ENCODE data around the gene PPP1R9A.

PPP1R9A gene

DNA sequence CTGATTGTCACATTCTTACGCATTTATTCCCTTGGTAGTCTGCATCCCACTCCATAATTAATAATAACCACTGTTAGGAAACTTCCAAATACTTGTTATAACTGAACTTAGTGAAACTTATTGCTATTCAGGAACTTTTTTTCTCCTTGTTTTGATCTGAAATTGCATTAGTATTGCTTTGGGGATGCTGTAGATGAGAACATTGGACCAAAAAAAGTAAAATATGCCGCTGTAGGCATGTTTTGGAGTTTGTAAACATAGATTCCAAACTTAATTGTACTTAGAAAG lies 1.7 kb downstream of the PPP1R9A start:
- no peak for DNase-seq (ENCODE audit: low read depth)

DNA sequence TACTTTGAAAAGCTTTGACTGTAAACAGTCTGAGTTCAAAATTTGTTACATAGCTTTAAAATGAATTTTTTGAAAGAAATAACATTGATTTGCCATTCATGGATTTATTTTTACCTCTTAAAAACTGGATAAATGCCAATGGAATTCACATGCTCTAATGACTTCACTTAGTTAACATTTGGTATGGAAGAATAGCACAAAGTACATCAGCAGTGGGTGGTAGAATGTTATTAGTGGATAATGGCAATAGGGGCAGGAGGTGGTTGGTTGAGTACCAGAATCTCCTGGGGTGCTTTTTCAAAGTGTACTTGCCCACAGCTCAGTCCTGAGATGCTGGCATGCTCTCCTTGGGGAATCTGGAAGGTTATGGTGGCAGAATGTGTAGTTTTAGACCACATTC lies 4.7 kb downstream of the PPP1R9A start:
- DNase-seq (ENCODE audit: low read depth): no peak

DNA sequence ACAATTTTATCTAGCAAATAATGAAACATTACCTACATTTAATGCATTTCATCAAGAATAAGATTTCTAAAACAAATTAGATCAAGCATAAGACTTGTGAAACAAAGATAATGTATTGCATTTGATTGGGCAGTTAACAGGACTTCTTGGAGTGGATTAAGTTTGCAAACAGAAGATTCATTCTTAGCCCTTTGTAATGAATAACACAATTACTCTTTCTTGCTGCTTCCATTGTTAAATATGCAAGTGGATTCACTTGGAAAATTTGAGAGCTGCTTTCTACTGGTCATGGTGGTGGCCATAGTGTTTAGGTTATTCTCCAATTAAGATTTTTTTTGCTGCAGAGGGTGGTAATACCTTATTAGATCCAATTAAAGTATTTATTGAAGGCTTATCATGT lies 6.0 kb downstream of the PPP1R9A start:
- DNase-seq (ENCODE audit: low read depth): no peak

DNA sequence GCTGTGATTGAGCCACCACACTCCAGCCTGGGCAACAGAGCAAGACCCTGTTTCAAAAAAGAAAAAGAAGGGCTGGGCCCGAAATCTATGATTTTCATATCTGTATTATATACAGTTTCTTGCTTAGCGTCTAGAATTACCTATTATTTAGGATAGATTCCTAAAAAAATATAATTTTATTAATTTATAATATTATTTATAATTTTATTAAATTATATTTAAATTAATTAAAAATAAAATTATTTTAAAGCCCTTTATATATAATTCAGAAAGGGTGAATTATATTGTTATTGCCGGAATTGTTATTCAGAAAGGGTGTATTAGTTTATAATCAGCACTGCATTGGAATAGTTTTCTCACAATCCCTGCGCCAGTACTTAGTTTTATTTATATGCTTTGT lies 14.5 kb downstream of the PPP1R9A start:
- no peak for DNase-seq (ENCODE audit: low read depth)

DNA sequence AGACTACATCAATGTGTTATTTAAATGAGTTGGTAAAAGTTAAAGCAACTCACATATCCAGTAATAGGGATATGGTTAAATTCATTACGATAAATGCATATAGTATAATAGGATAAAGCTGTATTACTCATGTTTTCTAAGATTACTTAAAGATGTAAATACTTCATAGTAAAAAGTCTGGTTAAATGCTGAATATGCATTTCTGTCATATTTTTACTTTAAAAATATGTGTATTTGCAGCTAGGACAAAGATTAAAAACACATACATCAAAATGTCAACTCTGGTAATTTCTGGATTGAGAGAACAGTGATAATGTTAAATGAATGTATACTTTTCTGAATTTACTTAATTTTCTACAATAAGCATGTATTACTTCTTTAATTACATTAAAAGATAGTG lies 15.1 kb downstream of the PPP1R9A start:
- no peak for DNase-seq (ENCODE audit: low read depth)

DNA sequence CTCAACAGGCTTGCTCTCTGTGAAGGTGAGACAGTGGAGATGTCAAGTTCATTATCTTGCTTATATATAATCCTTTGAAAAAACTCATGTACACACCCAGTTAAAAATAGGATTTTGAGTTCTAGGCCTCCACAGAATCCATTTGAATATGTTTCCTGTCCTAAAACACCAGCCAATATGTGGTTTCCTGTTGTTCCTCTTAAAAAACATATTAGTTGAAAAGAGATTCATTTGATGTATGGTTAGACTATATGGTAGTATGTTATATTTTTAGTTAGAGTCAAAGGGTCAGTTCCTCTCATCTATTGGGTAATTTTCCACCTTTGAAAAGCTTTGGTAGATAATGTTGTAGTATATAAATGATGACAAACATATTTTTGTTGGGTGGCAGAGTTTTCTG lies 16.0 kb downstream of the PPP1R9A start:
- DNase-seq (ENCODE audit: low read depth): no peak

DNA sequence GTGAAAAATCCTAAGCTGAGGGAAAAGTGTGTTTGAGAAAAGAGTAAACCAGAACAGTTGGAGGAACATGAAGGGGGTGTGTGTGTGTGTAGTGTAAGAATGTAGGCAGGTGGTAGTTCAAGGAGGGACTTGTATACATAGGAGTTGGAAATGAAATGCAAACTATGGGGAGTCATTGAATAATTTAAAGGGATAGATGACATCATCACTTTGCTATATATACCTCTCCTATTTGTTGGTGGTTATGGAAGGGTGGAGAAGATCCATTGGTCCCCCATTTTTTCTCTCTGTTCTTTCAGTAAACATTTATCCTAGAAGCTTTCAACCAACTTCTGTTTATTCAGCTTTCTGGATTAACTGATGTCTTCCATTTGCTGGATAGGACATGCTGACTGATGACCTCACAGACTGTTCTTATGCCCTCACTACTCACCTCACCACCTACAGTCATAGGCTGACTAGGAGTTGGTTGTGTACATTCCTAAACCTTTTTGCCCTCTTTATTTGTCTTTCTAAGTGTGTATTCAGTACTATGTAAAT lies 20.8 kb downstream of the PPP1R9A start:
- no peak for DNase-seq (ENCODE audit: low read depth)

DNA sequence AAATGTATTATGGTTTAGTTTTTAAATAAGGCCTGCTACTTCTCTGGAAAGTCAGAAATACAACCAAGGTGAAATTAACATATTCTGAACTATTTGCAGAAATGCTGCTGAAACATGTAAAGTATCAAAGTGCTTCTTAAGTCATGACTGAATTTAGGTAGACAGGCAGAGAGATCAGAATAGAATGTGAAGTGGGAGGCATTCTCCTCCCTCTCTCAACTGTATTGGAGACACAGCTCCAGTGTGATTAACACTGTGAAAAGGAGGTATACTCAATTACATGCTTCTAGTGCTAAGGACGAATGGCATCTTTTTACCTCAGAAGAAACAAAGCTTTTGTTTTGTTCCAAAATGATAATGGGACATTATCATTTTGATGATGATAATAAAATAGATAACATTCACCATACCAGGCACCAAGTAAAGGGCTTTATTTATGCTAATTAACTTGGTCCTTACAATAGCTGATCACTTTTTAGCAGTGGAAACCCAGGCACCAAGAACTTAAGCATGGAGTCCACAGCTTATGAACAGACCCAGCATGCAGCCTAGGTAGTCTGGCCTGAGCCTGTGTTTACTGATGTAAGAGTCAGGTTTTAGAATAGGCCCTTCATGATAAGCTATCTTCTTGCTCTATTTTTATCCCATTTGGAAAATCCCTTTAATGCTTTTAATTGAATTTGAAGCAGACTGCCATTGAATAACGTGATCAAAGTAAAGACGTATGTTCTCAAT lies 26.0 kb downstream of the PPP1R9A start:
- DNase-seq (ENCODE audit: low read depth): no peak

DNA sequence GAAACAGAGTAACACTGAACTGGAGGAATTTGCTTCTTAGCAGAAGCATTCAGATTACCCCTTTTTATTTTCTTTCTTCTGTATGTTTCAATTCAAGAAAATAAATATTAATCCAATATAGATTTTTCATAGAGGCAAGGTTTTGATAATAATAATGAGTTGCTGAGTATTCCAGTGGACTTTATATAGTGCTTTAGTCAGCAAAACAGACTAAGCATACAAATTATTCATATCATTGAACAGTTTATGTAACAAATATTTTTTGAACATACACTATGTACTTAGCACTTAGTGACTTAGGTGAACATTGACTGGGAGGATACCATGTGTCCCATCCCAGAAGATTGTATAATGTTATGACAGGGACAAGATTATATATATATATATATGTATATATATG lies 32.0 kb downstream of the PPP1R9A start:
- DNase-seq (ENCODE audit: low read depth): no peak

DNA sequence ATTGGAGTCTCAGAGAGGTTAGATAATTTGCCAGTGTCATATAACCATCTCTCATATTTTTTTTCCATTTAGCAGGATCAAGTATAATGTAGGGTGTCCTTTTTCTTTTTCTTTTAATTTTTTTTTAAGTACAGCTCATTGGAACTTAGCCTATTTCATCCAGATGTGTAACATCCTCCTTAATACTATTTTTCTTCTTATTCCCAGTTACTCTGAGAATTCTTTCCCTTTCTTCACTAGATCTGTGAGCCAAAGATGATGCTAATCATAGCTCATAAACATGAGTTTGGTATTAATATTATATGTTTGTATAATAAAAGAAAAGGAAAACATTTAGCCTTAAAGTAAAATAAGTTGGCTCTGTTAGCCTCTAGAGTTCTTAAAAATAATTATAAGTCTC lies 32.8 kb downstream of the PPP1R9A start:
- no peak for DNase-seq (ENCODE audit: low read depth)

DNA sequence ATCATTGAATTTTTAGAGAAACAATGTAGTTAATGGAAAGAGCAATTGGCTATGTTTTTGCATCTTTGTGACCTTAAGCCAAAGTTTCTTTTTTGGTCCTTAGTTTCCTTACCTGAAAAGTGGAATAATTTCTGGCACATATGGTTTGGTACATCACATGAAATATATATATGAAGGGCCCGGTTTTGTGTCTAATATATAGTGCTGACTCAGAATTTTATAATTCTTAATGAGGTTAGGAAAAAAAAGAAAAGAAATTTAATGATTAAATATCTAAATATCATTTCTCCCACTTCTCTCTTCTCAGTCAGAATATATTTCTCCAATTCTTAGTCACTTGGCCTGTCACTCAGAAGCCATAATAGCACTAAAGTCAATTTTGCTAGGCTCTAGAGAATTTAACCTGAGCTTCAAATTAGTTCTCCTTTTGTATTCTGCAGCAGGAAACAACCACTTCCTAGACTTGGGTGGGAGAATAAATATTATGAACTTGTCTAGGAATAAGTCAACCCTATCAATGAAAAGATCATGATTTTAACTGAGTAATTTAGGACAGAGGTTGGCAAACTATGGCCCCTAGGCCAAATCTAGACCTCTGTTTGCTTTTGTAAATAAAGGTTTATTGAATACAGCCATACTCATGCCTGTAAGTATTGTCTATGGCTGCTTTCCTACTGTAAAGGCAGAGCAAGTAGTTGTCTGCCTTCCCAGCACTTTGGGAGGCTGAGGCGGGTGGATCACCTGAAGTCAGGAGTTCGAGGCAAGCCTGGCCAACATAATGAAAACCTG lies 34.6 kb downstream of the PPP1R9A start:
- no peak for DNase-seq (ENCODE audit: low read depth)

DNA sequence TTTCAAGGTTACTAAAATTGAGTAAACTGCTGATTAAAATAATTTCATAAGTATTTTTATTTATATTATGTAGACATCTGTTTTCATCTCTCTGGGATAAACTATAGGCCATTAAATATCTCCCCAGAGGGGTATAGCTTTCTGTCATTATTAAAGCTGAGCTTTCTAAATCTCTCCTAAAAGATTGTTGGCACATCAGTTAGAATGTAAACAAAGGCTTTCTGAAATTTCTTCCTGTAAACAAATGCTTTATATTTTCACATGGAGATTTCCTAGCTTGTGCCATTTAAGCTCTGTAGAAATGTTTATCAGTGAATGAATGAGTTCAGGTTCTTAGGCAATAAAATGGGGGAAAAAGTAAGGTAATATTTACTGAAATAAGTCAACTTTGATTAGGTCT lies 35.7 kb downstream of the PPP1R9A start:
- DNase-seq (ENCODE audit: low read depth): no peak

DNA sequence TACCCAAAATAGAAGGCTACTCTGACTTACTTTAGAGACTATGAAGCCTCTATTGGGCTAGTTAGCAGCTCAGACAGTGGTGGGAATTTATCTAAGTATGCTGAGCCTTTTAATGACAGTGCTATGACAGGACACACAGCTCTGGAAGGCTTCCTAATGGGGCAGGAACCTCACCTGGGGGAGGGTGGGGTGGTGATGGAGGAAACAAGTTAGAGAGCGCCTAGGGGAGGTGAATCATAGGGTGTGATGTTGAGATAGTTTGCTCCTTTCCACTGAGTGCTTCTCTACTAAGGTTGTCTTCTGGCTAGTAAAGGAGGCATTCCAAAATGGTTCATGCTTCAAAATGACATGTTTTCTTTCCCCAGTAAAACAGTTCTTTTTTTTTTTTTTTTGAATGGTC lies 42.1 kb downstream of the PPP1R9A start:
- DNase-seq (ENCODE audit: low read depth): no peak

DNA sequence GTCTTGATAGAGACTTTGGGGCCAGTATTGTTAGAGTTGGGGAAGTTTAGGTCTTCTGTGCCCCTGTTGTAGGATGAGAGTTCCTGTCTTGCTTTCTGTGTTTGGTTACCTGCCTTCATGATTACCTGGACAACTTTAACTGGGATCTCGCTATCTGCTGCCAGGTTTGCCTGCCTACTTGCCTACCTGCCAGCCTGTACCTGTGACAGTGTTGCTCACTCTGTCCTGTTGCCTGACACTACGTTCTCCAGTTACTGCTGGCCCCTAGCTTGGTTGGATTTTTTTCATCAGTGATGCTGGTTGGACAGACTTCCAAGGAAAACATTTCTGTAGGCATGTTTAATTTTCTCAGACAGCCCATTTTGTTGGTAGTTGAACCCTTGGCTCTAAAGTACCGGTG lies 48.4 kb downstream of the PPP1R9A start:
- no peak for DNase-seq (ENCODE audit: low read depth)

DNA sequence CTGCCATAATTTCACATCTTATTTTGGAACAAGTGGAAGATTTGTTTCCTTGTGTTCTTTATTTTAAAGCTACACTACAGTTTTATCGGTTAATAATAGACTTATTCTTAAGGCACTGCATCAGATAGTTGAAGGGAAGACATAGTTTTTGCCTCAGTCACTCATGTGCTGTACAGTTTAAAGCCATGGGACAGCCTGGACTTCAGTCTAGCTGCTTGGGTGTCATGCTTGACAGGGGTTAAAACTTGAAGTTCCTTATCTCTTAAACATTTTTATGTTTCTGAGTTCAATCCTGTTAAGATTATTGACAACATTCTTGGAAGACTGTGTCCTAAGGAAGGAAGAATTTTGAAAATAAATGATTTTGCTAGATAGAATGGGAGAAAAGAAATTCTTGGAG lies 49.7 kb downstream of the PPP1R9A start:
- DNase-seq (ENCODE audit: low read depth): no peak

DNA sequence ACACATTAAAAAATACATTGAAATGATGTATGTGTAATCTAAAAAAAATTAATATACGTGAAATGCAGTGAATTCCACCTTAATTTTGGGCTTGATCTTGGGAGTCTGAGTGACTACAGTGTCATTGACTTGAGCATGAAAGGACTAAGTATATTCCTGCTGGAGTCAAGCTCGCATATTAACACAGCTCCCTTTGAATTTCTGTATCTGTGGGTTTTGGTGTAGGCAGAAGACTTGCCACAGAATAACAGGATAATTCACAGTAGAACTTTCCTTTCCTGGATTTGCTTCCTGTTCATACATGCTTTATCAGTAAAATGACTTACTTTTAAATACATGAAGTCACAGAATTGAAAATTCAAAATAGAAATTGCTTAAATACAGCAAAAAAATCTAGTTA lies 55.3 kb downstream of the PPP1R9A start:
- no peak for DNase-seq (ENCODE audit: low read depth)

DNA sequence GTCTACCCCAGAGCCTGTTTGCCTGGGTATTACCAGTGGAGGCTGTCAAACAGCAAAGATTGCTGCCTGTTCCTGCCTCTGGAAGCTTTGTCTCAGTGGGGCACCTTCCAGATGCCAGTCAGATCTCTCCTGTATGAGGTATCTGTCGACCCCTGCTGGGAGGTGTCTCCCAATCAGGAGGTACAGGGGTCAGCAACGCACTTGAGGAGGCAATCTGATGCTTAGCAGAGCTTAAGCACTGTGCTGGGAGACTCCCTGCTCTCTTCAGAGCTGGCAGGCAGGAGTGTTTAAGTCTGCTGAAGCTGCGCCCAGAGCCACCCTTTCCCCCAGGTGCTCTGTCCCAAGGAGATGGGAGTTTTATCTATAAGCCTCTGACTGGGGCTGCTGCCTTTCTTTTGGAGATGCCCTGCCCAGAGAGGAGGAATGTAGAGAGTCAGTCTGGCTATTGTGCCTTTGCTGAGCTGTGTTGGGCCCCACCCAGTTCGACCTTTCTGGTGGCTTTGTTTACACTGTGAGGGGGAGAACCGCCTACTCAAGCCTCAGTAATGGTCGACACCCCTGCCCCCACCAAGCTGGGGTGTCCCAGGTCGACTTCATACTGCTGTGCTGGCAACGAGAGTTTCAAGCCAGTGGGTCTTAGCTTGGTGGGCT lies 62.2 kb downstream of the PPP1R9A start:
- no peak for DNase-seq (ENCODE audit: low read depth)

DNA sequence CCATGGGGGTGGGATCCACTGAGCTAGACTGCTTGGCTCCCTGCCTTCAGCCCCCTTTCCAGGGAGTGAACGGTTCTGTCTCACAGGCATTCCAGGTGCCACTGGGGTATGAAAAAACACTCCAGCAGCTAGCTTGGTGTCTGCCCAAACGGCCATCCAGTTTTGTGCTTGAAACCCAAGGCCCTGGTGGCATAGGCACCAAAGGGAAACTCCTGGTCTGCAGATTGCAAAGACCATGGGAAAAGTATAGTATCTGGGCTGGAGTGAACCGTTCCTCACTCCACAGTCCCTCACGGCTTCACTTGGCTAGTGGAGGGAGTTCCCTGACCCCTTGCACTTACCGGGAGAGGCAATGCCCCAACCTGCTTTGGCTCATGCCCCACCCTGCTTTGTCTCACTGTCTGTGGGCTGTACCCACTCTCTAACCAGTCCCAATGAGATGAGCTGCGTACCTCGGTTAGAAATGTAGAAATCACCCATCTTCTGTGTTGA lies 62.7 kb downstream of the PPP1R9A start:
- no peak for DNase-seq (ENCODE audit: low read depth)

DNA sequence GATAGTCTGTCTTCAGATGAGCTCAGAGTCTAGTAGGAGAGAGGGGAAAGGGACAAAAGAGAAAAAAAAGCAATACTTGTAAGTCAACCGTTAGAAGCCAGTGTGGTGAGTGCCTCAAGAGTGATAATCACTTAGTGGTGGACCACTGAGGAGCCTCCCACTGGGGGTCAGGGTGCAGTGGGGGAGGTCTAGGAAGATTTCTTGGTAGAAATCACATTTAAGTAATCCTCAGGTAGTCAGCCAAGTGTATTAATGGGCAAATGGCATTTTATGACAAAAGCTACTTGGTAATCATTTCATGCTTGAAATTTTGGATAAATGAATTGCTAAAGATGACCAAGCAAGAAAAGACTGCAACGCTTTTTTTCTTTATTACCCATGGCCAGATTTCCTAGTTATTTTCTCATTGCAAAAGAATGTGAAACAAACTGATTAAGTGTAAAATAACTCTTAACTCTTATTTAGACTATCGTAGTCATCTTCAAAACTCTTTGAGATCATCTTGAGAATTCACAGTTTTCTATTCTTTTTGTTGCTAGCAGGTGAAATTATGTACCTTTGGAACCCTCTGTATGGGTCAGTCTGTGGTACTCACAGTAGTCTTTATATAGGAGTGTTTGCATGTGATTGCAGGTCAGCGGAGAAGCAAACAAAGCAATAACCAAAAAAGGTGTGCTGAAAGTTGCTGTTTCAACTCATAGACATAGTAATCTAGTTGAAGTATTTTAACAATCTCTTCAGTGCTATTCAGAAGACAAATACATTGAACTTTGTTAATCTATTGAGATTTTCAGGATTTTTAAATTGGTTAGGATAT lies 63.9 kb downstream of the PPP1R9A start:
- DNase-seq (ENCODE audit: low read depth): no peak

DNA sequence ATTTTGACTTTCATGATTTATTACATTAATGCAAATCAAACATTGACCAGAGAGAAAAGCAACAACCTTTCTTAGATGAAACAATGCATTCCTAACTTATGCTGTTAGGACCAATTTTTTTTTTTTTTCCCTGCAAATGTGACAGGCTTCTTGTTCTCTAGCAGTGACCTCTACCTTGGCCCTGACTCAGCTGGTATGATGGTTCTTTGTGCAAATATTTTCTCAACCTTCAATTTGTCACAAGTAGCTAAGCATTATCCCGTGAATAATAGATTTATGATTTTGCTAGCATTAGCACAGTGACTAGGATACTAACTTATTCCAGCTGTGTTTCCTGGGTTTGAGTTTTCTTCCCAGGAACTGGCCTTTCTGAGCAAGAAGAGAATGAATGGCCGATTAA lies 64.9 kb downstream of the PPP1R9A start:
- peak; percentile 27 for DNase-seq (ENCODE audit: low read depth)

DNA sequence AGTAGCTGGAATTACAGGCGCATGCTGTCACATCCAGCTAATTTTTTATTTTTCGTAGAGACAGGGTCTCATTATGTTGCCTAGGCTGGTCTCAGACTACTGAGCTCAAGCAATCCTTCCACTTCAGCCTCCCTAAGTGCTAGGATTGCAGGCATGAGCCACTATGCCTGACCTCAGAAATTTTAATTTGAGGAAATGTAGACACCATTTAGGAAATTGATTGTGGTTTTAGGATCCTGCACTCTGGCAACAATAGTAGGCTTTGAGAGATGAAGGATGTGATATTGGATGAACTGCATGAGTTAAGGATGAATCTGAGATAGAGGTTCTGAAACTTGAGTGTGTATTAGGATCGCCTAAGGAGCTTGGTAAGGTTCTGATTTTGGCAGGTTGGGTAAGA lies 66.5 kb downstream of the PPP1R9A start:
- no peak for DNase-seq (ENCODE audit: low read depth)

DNA sequence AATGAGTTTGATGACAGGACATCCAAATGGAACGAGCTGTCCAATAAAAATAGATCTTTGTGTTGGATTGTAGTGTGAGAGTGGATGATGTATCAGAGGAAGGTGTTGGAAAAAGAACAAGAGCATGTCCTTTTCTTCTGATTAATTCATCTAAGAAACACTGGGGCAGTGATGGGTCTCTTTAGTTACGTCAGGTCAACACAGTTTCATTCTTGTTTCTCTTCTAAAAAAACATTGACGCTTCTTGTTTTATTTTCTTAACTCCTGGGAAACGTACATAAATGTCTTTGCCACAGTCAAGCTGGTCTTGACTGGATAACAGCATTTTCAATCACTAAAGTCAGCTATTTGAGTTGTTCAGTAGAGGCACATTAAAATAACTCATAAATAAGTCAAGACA lies 67.0 kb downstream of the PPP1R9A start:
- no peak for DNase-seq (ENCODE audit: low read depth)
